GM10847 (cell line): ENCODE measurements around the gene PACRG.

Experiments
- POLR2A ChIP-seq: IDR thresholded peaks from 2 replicates; pipeline ENCODE4 v1.6.1; 2011; ENCODE audit not compliant: insufficient read length; ENCODE audit errors: extremely low read depth

Gene PACRG

DNA sequence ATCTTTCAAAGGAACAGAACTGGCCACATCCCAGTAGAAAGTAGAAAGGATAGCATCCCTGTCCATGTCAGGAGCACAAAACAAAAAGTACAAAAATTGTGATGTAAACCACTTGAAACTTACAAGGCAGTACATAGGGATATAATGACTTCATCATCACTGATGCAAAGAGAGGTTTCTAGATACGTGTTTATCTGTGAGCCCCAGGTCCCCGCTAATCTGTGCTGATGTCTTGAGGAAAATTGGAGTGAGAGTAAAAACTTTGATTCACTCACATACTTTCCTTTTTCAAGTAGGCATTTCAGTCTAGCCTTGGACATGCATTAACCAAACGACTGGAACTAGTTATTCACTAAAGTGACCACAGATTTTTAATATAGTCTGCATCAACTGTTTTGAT lies 470.1 kb downstream of the PACRG start:
- no peak for TF ChIP-seq POLR2A

DNA sequence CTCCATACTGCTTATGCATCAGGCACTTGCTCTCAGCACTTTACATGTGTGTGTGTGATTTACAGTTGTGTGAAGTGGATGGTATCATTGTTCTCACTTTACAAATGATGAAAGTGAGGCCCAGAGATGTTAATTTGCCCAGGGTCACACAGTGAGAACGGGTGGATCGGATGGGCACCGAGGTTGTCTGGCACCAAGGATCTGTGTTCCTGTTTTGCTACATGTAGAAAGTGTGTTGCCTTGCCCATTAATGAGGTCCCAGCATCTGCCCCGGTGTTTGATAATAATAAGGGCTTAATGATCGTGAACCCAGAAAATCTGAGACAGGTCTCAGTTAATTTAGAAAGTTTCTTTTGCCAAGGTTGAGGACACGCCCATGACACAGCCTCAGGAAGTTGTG lies 470.6 kb downstream of the PACRG start:
- TF ChIP-seq POLR2A = no peak

- no peak for TF ChIP-seq POLR2A
These were observed 471.6 kb downstream of the PACRG start for GRCh38 chr6:163199371-163199770.

- no peak for TF ChIP-seq POLR2A
These were observed 472.5 kb downstream of the PACRG start for GRCh38 chr6:163200289-163200688.

GRCh38 chr6:163200694-163201093 lies 472.9 kb downstream of the PACRG start:
- TF ChIP-seq POLR2A = no peak

- no peak for TF ChIP-seq POLR2A
These were observed 474.1 kb downstream of the PACRG start for GRCh38 chr6:163201855-163202254.

DNA sequence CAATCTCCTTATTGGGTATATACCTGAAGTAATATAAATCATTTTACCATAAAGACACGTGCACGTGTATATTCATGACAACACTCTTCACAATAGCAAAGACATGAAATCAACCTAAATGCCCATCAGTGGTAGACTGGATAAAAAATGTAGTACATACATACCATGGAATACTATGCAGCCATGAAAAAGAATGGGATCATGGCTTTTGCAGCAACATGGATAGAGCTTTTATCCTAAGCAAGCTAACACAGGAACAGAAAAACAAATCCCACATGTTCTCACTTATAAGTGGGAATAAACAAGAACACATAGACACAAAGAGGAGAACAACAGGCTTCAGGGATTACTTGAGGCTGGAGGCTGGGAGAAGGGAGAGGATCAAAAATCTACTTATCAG lies 478.4 kb downstream of the PACRG start:
- TF ChIP-seq POLR2A = no peak

GRCh38 chr6:163207431-163208383 lies 479.9 kb downstream of the PACRG start:
- no peak for TF ChIP-seq POLR2A

GRCh38 chr6:163209005-163209404 lies 481.2 kb downstream of the PACRG start:
- no peak for TF ChIP-seq POLR2A

GRCh38 chr6:163212123-163212522 lies 484.3 kb downstream of the PACRG start:
- TF ChIP-seq POLR2A = no peak

GRCh38 chr6:163214259-163214658 lies 486.5 kb downstream of the PACRG start:
- no peak for TF ChIP-seq POLR2A

GRCh38 chr6:163218361-163218894 lies 490.7 kb downstream of the PACRG start:
- TF ChIP-seq POLR2A = no peak

DNA sequence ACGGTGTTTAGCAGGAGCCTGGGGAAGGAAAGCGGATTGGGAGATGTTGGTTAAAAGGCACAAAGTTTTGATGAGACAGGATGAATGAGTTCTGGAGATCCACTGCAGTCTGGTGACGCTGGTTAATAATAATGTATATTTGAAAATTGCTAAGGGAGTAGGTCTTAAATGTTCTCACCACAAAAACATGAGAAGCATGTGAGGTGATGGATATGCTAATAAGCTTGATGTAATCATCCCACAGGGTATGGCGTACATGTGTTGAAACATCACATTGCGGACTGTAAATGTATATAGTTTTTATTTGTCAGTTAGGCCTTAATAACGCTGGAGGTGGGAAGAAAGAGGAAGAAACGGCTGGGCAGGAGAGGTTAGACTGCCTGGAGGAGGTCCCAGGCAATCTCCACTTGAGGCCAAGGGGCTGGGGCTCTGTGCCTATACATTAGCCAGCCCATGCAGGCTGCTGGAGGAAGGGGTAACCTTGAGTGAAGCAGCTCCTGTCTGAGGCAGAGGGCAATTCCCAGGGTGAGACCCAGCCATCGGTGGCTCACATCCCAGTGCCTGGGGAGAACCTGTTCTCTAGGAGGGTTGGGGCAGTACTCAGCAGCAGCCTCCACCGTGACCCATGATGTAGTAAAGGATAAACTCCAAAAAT lies 498.5 kb downstream of the PACRG start:
- no peak for TF ChIP-seq POLR2A

DNA sequence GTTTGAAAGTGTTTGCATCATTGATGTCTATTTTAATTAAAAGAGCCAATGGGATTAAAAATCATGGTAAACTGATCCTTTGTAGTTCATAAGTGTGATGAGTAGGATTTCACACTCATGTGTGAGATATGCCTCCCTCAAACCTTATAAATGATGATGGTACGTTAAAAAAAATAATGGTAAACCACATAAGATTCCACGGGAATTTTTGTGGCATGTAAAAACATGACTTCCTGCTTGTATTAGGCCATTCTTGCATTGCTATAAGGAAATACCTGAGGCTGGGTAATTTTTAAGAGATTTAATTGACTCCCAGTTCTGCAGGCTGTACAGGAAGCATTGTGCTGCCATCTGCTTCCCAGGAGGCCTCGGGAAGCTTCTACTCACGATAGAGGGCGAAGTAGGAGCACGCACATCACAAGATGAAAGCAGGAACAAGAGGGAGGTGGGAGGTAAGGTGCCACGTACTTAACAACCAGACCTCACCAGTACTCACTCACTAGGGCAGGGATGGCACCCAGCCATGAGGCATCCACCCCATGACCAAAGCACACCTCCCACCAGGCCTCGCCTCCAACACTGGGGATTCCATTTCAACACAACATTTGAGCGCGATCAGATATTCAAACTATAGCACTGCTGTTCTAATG lies 499.2 kb downstream of the PACRG start:
- no peak for TF ChIP-seq POLR2A

DNA sequence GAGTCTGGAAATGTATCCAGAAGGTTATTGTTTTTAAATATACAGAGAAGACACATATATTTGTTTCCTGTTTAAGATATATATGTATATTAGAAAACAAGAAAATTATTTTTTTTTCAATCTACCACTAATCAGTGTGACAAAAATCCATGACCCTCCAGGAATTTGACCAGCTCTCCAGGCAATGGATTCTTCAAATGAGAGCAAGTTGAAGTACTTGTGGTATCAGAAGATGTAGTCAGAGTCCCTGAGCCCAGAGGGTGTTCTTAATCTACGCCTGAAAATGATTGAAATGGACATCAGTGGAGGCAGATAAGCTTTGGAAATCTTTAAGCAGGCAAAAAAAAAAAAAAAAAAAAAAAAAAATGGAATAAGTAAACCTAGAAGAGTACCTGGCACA lies 500.3 kb downstream of the PACRG start:
- no peak for TF ChIP-seq POLR2A

GRCh38 chr6:163229050-163229449 lies 501.3 kb downstream of the PACRG start:
- TF ChIP-seq POLR2A = no peak

GRCh38 chr6:163230901-163231300 lies 503.1 kb downstream of the PACRG start:
- no peak for TF ChIP-seq POLR2A
